ENCODE data around the gene NBPF1. TPM values are rescaled to one million over a fixed set of nuclear protein-coding genes. Genes with fewer than 3 reads are reported as not detected.
"Not testable (repeated sequence)": the region's sequence is repeated elsewhere in the genome, so short reads cannot be mapped to it uniquely, and the experiment has no call there.

The NBPF1 gene
- total and polyA plus RNA-seq, 5 experiments from 2014 or later, result 9.1 to 48.1 (median 18.9) TPM

DNA sequence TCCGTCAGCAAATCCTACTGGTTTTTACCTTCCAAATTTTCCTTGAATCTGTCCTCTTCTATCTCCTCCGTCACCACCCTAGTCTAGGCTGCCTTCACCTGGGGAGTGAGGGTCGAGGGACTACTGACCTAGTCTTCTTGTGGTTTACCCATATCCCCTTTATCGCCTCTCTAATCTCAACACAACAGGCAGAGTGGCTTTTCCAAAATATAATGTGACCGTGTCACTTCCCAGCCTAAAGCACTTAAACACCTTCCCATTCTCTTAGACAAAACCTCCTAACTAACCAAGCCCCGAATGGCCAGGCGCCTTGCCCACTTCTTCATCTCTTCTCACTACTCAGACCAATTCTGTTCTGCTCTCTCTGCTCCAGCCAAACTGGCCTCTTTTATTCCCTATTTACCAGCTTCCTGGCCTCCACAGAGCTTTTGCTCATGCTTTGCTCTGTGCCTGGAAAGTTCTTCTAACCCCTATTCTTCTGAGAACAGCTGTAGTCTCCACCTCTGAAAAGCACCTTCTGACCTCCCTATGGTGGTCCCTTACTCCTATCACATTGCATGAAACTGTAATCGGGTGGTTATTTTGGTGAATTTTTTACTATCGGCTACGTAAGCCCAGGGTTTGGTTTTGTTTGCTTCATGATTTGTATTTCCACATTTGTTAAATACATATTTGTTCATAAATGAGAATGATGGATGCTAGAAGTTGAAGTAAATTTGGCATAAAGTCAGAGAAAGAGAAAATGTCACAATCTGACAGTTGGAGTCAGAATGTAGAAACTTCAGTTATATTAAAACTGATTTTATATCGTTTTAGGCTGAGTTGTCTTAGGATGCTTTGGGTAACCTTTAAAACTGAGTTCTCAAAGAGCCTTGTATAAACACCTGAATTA is 1.2 kb upstream of the NBPF1 start:
- peak in 2 of 10 donors; percentile 0 to 61 for DNase-seq
- H3K4me1 Mint-ChIP-seq, result no peaks in the 10 kb centered on the region
- no peak overlapping the region for H3K27ac Mint-ChIP-seq
- no peak for ATAC-seq
- no peaks in the 10 kb centered on the region for H3K9me3 Mint-ChIP-seq
- H3K27me3 Mint-ChIP-seq, result no peaks in the 10 kb centered on the region
- H3K36me3 Mint-ChIP-seq, result no peaks in the 10 kb centered on the region
- POLR2A ChIA-PET, result interaction anchor here (1.2 kb wide), 1 partner anchor 10 kb away, joined by 5 read pairs; no protein-coding TSS in a partner anchor
- H3K4me3 Mint-ChIP-seq, result no peak overlapping the region

- peak; percentile 1 to 23 for ATAC-seq
- Mint-ChIP-seq H3K27me3 (no peaks in the 10 kb centered on the region), H3K4me3 (no peak overlapping the region), H3K4me1 (no peaks in the 10 kb centered on the region), H3K27ac (no peak overlapping the region), H3K9me3 (no peaks in the 10 kb centered on the region), H3K36me3 (no peaks in the 10 kb centered on the region)
- peak in 7 of 10 donors; percentile 8 to 70 (median 34) for DNase-seq
- POLR2A ChIA-PET, result interaction anchor here (0.6 to 1.9 kb wide), 10 partner anchors 10 to 389 kb away, joined by 3 to 9 read pairs (median 3); no protein-coding TSS in a partner anchor
Measured at GRCh38 chr1:16612332-16613172, 812 bp downstream of the NBPF1 start.

DNA sequence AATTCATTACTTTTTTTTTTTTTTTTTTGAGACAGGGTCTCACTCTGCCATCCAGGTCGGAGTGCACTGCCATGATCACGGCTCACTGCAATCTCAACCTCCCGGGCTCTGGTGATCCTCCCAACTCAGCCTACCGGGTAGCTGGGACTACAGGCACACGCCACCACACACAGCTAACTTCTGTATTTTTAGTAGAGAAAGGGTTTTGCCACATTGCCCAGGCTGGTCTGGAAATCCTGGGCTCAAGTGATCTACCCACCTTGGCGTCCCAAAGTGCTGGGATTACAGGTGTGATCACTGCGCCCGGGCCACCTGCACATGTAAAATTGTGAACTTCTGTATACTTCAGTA is 1.4 kb downstream of the NBPF1 start:
- not testable (repeated sequence) for H3K4me3 Mint-ChIP-seq, ATAC-seq, H3K4me1 Mint-ChIP-seq, H3K9me3 Mint-ChIP-seq, H3K27ac Mint-ChIP-seq, H3K27me3 Mint-ChIP-seq, H3K36me3 Mint-ChIP-seq
- DNase-seq, result peak in 2 of 10 donors; percentile 0 to 63
- POLR2A ChIA-PET, result interaction anchor here (1.1 to 1.7 kb wide), 3 partner anchors 24 to 340 kb away, joined by 3 to 4 read pairs (median 4); no protein-coding TSS in a partner anchor

DNA sequence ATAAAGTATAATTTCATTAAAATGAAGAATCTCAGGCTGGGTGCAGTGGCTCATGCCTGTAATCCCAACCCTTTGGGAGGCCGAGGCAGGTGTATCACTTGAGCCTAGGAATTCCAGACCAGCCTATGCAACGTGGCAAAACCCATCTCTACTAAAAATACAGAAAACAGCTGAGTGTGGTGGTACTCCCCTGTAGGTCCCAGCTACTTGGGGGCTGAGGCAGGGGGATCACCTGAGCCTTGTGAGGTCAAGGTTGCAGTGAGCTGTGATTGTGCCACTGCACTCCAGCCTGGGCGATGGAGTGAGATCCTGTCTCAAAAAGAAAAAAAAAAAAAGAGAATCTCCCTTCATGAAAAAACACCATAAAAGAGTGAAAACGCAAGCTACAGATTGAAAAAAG is 2.2 kb downstream of the NBPF1 start:
- not testable (repeated sequence) for H3K27ac Mint-ChIP-seq, ATAC-seq, H3K4me1 Mint-ChIP-seq, H3K9me3 Mint-ChIP-seq, H3K4me3 Mint-ChIP-seq, H3K27me3 Mint-ChIP-seq, H3K36me3 Mint-ChIP-seq
- POLR2A ChIA-PET, result interaction anchor here (1.7 kb wide), 1 partner anchor 33 kb away, joined by 4 read pairs; no protein-coding TSS in a partner anchor
- peak in 2 of 10 donors; percentile 0 to 56 for DNase-seq

DNA sequence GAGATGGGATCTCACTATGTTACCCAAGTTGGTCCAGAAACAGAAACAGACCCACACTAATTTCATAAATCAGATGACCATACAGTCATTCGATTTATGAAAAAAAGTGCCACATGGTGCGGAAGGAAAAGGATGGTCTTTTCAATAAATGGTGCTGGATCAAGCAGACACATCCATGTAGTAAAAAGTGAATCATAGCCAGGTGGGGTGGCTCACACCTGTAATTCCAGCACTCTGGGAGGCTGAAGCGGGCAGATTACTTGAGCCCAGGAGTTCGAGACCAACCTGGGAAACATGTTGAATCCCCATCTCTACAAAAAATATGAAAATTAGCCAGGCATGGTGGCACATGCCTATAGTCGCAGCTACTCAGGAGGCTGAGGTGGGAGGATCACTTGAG is 2.8 kb downstream of the NBPF1 start:
- not testable (repeated sequence) for H3K27me3 Mint-ChIP-seq, H3K9me3 Mint-ChIP-seq, H3K36me3 Mint-ChIP-seq, ATAC-seq, H3K4me1 Mint-ChIP-seq, H3K4me3 Mint-ChIP-seq, H3K27ac Mint-ChIP-seq
- POLR2A ChIA-PET, result interaction anchor here (1.9 kb wide), 1 partner anchor 34 kb away, joined by 4 read pairs; no protein-coding TSS in a partner anchor
- DNase-seq, result peak in 2 of 10 donors; percentile 0 to 57

GRCh38 chr1:16609761-16610160 is 3.6 kb downstream of the NBPF1 start:
- H3K4me1 Mint-ChIP-seq, result not testable (repeated sequence)

DNA sequence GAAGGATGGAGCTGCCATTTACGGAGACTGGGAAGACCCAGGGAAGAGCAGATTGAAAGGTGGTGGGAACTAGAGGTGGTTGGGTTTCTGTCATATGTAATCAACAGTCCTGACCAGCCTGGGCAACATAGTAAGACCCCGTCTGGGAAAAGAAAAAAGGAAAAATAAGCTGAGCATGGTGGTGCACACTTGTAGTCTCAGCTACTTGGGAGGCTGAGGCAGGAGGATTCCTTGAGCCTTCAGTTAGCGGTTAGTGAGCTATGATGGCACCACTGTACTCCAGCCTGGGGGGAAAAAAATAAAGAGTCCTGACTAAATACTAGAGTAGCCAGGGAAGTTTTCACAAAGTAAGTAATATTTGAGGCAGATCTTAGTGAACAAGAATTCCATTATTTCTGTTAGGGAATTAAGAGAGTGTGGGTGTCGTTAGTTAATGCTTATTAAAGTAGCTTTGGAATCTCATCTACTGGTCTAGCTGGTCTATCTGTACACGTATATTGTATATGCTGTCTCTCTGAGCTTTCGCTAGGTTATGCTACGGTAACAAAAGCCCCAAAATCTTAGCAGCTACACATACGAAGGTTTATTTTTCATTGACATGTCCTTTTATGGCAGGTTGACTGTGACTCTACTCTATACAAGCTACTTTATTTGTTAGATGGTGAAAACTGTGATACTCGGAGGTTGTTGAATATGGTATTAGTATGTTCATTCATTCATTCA is 4.4 kb downstream of the NBPF1 start:
- Mint-ChIP-seq H3K36me3 (no peaks in the 10 kb centered on the region), H3K4me3 (no peak overlapping the region), H3K9me3 (no peaks in the 10 kb centered on the region), H3K27me3 (no peaks in the 10 kb centered on the region), H3K27ac (no peak overlapping the region), H3K4me1 (no peaks in the 10 kb centered on the region)
- no peak for ATAC-seq
- POLR2A ChIA-PET, result interaction anchor here (0.5 to 1.9 kb wide), 5 partner anchors 16 to 296 kb away, joined by 3 to 4 read pairs (median 4); no protein-coding TSS in a partner anchor
- no peak for DNase-seq

More at GRCh38 chr1:16609761-16610160, 3.6 kb downstream of the NBPF1 start:
- not testable (repeated sequence) for H3K27ac Mint-ChIP-seq, H3K36me3 Mint-ChIP-seq, H3K4me3 Mint-ChIP-seq, ATAC-seq, H3K27me3 Mint-ChIP-seq, H3K9me3 Mint-ChIP-seq
- POLR2A ChIA-PET, result interaction anchor here (0.7 to 1.9 kb wide), 3 partner anchors 15 to 295 kb away, joined by 3 to 4 read pairs (median 4); no protein-coding TSS in a partner anchor
- DNase-seq, result peak in 2 of 10 donors; percentile 0 to 52

DNA sequence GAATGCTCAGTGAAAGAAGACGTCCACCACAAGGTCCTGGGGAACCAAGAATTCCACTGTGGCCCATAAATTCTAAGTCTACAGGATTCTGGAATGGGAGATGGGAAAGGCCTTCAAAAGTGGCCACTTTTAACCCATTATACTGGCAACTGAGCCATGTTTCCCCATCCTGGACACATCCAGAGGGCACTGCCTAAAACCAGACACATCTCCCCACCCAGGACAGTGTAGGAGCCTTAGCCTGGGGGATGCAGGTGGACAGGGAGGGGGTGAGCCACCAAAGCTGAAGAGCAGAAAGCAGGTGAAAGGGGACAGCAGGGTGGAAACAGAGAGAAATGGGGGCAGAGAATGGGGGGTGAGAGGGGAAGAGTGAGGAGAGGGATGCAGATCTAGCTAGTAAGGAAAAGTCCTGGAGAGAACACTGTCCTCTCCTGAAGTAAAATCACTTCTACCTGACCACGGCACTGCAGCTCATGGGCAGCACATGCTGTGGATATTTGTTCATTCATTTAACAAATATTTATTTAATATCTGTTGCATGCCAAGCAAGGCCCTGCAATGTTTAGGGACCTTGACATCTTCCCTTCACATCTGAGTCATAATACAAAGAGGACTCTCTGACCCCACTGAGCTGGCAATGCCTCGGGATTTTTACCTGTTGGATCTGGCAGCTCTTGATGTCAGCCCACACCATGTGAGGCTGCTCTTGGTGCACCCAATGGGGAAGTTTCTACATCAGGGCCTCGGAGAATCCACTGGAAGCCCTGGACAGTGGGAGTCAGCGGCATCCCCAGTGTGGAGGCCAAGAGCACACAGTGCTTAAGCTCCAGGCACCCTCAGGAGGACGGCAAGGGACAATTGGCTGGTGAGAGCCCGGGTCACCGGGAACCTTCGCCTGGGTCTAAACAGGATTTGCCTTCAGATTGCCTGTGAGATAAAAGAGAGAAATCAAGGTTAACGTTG is 5.2 kb downstream of the NBPF1 start:
- not testable (repeated sequence) for H3K4me3 Mint-ChIP-seq, H3K27me3 Mint-ChIP-seq, ATAC-seq, H3K4me1 Mint-ChIP-seq, H3K9me3 Mint-ChIP-seq, H3K36me3 Mint-ChIP-seq, H3K27ac Mint-ChIP-seq
- peak in 1 of 10 donors; percentile 58 for DNase-seq
- POLR2A ChIA-PET, result interaction anchor here (0.5 to 1.1 kb wide), 3 partner anchors 88 to 297 kb away, joined by 3 to 4 read pairs (median 4); no protein-coding TSS in a partner anchor

GRCh38 chr1:16607433-16607851 is 5.9 kb downstream of the NBPF1 start:
- DNase-seq (peak in 1 of 10 donors; percentile 63), ATAC-seq (no peak)
- POLR2A ChIA-PET, result no interaction called here
- H3K9me3 Mint-ChIP-seq, result no peaks in the 10 kb centered on the region
- H3K36me3 Mint-ChIP-seq, result no peaks in the 10 kb centered on the region
- H3K4me1 Mint-ChIP-seq, result no peaks in the 10 kb centered on the region
- H3K27me3 Mint-ChIP-seq, result no peaks in the 10 kb centered on the region
- H3K27ac Mint-ChIP-seq, result no peak overlapping the region
- H3K4me3 Mint-ChIP-seq, result no peak overlapping the region

DNA sequence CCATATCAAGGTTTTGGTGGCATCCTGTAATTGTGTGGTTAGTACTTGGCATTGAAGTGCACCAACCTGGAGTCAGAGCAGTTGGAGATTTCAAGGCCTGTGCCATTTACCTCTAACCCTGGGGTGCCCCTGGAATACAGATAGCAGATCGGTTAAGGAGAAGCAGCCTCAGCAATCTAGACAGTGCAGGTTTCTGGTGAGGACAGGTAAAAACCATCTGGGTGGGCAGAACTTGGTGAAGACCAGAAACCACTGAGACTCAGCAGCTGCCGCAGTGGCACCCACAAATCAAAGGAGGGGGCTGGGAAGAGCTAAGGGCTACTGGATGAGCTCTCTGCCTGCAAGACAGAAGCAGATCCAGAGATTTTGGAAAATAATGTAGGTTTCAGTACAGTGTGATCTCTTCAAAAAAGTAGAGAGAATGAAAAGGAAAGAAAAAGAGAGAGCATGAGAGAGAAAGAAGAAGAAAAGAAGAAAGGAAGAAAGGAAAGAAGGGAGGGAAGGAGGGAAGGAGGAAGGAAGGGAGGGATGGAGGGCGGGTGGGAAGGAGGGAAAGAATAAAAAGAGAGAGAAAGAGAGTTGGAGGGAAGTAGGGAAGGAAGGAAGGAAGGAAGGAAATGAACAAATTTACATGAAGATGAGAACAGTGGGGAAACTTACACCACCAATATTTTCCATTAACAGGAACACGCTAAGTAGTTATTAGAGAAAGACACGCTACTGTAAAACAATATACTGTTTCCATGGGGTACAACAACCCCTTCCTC is 6.5 kb downstream of the NBPF1 start:
- POLR2A ChIA-PET, result not testable (repeated sequence)

More for the DNA sequence above, 6.5 kb downstream of the NBPF1 start:
- H3K9me3 Mint-ChIP-seq, H3K36me3 Mint-ChIP-seq, H3K4me1 Mint-ChIP-seq, ATAC-seq, H3K27me3 Mint-ChIP-seq, H3K27ac Mint-ChIP-seq, H3K4me3 Mint-ChIP-seq: not testable (repeated sequence)
- DNase-seq, result peak in 1 of 10 donors; percentile 45
